Measurements from ENCODE around the gene NBPF12.
"Not testable (repeated sequence)": the region's sequence is repeated elsewhere in the genome, so short reads cannot be mapped to it uniquely, and the experiment has no call there.

The NBPF12 gene

GRCh38 chr1:146938242-146938902 lies at the start of gene NBPF12:
NBPF12 (plus strand) TSS chr1:146938324; CDS start chr1:146960144, 21,820 bp downstream.
- DNase-seq (ENCODE audit: low read depth in 2 of 2), result peak; percentile 29 to 36

DNA sequence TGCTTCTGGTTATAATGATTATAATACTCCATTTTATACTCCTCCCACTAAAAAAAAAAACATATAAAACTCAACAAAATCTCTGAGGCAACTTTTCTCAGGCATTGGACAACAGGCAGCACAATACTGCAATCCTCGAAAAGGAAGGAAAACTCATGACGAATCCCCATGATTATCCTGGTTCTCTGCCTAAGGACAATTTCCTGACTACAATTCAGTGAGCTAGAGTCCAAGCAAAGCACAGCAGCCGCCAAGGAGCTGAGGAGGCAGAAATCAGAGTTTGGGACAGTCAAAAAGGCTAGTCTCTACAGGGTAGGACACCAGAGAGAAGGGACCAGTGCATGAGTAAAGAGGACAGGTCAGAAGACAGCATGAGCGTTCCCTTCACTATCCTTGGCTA lies 46.8 kb upstream of the NBPF12 start:
- DNase-seq (ENCODE audit: low read depth in 2 of 2), result not testable (repeated sequence)

GRCh38 chr1:146892331-146892730 lies 45.8 kb upstream of the NBPF12 start:
- DNase-seq (ENCODE audit: low read depth in 2 of 2), result not testable (repeated sequence)

DNA sequence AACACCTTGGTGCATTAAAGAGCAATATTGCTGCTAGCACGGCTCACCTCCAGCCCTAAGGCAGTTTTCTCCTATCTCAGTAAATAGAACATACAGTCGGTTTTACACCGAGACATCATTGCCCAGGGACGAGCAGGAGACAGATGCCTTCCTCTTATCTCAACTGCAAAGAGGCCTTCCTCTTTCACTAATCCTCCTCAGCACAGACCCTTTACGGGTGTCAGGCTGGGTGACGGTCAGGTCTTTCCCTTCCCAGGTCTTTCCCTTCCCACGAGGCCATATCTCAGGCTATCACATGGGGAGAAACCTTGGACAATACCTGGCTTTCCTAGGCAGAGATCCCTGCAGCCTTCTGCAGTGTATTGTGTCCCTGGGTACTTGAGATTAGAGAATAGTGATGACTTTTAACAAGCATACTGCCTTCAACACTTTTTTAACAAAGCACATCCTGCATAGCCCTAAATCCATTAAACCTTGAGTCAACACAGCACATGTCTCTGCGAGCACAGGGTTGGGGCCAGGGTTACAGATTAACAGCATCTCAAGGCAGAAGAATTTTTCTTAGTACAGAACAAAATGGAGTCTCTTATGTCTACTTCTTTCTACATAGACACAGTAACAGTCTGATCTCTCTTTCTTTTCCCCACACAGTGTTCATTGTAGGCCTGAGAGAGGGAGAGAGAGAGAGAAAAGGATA lies 30.4 kb upstream of the NBPF12 start:
- not testable (repeated sequence) for DNase-seq (ENCODE audit: low read depth in 2 of 2)

DNA sequence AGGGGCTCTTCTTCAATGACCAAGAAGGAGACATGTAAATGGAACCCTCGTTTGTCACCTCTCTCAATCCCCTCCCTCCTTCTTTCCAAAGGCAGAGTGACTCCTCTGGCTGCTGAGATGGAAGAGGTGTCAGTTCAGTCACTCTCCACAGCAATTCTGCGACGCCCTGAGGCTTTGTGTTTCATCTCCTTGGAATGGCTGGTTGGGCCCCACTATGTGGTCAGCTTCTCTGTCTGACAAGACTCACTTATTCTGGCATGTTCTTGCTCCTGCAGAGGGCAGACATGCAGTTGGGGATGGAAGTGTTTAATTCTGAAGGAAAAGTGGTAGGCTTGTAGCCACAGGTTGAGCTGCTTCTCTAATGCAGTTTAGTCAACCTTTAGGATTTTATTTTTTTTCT lies 25.1 kb upstream of the NBPF12 start:
- not testable (repeated sequence) for DNase-seq (ENCODE audit: low read depth in 2 of 2)

DNA sequence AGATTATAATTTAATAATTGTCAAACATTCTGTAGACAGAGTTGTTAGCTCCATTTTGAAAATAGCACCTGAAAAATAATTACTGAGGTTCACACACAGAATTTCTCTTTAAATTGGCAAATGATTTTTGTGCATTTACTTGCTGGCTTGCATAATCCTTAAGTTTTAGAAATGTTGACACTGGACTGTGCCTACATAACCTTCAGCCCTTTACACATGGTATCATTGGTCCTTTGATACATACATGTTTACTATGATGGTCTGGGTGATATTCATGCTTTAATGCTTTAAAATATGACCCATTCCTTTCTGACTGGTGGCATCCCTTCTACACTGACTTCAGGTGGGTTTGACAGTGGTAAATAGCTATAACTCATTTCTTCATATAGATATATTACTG lies 17.3 kb upstream of the NBPF12 start:
- DNase-seq (ENCODE audit: low read depth in 2 of 2), result not testable (repeated sequence)

DNA sequence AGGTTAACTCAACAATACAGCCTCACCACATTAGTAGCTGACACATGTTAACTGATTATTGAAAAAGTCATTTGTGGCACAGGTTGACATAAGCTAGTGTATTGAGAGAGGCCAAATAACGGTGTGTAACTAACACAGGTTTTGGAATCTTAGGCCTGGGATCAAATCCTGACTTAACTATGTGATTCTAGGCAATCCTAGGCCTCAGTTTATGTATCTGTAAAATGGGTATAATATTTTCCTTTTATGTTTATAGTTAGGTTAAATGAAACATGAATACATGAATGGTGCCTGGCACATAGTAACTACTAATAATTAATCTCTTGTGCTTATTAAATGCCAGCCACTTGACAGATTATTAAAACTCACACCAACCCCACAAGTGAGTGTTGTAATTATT lies 15.5 kb upstream of the NBPF12 start:
- DNase-seq (ENCODE audit: low read depth in 2 of 2), result not testable (repeated sequence)

DNA sequence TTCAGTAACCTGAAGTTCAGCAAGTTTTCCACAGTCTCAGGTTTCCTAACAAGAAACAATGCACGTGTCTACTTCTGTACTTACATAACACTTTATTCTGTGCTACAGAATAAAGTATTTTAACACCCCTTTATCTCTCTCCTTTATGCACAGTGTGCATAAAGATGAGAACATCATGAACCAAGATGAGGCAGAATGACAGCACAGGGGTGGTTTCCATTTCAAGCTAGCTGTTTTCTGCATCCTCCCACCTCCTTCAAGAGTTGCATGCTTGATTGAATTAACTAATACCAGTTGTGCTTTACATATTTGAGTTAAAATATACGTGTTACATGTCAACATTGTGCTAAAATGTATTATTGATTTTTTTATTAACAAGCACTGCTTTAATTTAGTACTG lies 14.0 kb upstream of the NBPF12 start:
- DNase-seq (ENCODE audit: low read depth in 2 of 2), result not testable (repeated sequence)

GRCh38 chr1:146926413-146926812 lies 11.7 kb upstream of the NBPF12 start:
- DNase-seq (ENCODE audit: low read depth in 2 of 2), result not testable (repeated sequence)

DNA sequence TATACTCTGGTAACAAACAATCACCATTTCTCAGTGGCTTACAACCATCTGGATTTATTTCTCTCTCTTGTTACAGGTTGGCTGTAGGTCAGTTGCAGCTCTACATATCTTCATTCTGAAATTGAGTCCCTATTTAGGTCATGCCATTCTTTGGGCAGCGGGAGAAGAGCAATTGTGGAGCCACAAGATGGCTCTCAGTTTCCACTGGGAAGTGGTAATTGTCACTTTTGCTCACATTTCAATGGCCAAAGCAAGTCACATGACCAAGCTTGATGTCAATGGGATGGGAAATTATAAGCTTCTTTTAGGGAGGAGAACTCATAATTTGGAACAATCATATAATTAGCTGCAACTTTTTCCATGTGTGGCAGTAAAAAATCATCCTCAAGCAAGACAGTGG lies 7.9 kb upstream of the NBPF12 start:
- DNase-seq (ENCODE audit: low read depth in 2 of 2), result not testable (repeated sequence)

- not testable (repeated sequence) for DNase-seq (ENCODE audit: low read depth in 2 of 2)
Observed at GRCh38 chr1:146934390-146935223, 3.5 kb upstream of the NBPF12 start.

DNA sequence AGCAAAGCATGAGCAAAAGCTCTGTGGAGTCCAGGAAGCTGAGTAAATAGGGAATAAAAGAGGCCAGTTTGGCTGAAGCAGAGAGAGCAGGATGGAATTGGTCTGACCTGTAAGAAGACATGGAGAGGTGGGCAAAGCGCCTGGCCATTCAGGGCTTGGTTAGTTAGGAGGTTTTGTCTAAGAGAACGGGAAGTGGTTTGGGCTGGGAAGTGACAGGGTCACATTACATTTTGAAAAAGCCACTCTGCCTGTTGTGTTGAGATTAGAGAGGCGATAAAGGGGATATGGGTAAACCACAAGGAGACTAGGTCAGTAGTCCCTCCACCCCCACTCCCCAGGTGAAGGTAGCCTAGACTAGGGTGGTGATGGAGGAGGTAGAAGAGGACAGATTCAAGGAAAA lies 662 bp upstream of the NBPF12 start:
- not testable (repeated sequence) for DNase-seq (ENCODE audit: low read depth in 2 of 2)

- DNase-seq (ENCODE audit: low read depth in 2 of 2), result not testable (repeated sequence)
Observed at GRCh38 chr1:146938927-146939786, 1.0 kb downstream of the NBPF12 start.

DNA sequence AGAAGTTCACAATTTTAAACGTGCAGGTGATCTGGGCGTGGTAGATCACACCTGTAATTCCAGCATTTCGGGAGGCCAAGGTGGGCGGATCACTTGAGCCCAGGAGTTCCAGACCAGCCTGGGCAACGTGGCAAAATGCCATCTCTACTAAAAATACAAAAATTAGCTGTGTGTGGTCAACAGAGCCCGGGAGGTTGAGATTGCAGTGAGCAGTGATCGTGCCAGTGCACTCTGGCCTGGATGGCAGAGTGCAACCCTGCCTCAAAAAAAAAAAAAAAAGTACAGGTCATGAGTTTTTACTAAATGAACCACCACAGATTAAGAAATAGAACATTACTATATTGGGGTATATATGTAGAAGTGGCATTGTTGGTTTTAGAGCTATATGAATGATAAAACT lies 2.2 kb downstream of the NBPF12 start:
- not testable (repeated sequence) for DNase-seq (ENCODE audit: low read depth in 2 of 2)

DNA sequence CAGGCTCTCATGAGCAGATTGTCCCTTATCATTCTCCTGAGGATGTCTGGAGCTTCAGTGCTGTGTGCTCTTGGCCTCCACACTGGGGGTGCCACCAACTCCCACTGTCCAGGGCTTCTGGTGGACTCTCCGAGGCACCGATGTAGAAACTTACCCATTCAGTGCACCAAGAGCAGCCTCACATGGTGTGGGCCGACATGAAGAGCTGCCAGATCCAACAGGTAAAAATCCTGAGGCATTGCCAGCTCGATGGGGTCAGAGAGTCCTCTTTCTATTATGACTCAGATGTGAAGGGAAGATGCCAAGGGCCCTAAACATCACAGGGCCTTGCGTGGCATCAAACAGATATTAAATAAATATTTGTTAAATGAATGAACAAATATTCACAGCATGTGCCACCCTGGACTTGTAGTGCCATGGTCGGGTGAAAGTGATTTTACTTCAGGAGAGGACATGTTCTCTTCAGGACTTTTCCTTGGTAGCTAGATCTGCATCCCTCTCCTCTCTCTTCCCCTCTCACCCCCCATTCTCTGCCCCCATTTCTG lies 5.3 kb downstream of the NBPF12 start:
- not testable (repeated sequence) for DNase-seq (ENCODE audit: low read depth in 2 of 2)

- not testable (repeated sequence) for DNase-seq (ENCODE audit: low read depth in 2 of 2)
Observed at GRCh38 chr1:146948127-146948526, 10.0 kb downstream of the NBPF12 start.

GRCh38 chr1:146964340-146964739 lies 26.2 kb downstream of the NBPF12 start:
- not testable (repeated sequence) for DNase-seq (ENCODE audit: low read depth in 2 of 2)

DNA sequence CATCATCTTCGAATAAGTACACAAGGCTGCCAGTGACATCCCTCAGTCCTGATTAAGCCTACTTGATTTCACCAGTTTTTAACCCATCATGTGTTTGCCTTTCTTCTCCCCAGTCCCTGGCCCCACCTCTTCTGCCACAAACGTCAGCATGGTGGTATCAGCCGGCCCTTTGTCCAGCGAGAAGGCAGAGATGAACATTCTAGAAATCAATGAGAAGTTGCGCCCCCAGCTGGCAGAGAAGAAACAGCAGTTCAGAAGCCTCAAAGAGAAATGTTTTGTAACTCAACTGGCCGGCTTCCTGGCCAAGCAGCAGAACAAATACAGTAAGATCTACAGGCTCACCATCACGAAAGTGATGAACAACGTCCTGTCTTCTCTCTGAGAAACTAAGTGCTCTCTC lies 28.2 kb downstream of the NBPF12 start:
- DNase-seq (ENCODE audit: low read depth in 2 of 2), result not testable (repeated sequence)

GRCh38 chr1:146970656-146971055 lies 32.5 kb downstream of the NBPF12 start:
- not testable (repeated sequence) for DNase-seq (ENCODE audit: low read depth in 2 of 2)

DNA sequence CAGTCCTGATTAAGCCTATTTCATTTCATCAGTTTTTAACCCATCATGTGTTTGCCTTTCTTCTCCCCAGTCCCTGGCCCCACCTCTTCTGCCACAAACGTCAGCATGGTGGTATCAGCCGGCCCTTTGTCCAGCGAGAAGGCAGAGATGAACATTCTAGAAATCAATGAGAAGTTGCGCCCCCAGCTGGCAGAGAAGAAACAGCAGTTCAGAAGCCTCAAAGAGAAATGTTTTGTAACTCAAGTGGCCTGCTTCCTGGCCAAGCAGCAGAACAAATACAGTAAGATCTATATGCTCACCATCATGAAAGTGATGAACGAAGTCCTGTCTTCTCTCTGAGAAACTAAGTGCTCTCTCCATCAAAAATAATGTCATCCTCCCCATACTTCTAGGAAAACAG lies 34.6 kb downstream of the NBPF12 start:
- DNase-seq (ENCODE audit: low read depth in 2 of 2), result not testable (repeated sequence)

- DNase-seq (ENCODE audit: low read depth in 2 of 2), result not testable (repeated sequence)
Observed at GRCh38 chr1:146985855-146986254, 47.7 kb downstream of the NBPF12 start.

Measured in fibroblast of skin of left quadriceps (primary cell).